ENCODE results near the gene ANKRD33. TPM values are rescaled to one million over a fixed set of nuclear protein-coding genes. Genes with fewer than 3 reads are reported as not detected.

ANKRD33 gene
- total RNA-seq, 1 donor from 2014 or later, result not detected

GRCh38 chr12:51890133-51890464 lies 2.2 kb downstream of the ANKRD33 start:
- TF ChIP-seq CTCF (conservative IDR thresholded peaks at IDR 0.05), result no peak
- Mint-ChIP-seq H3K9me3 (no peaks in the 10 kb centered on the region), H3K27ac (ENCODE audit: unreplicated experiment) (no peak overlapping the region), H3K27me3 (ENCODE audit: low read depth) (peaks cover 4% of the 10 kb centered on the region), H3K4me3 (no peak overlapping the region), H3K4me1 (peaks cover 14% of the 10 kb centered on the region), H3K36me3 (ENCODE audit: low read depth) (no peaks in the 10 kb centered on the region)
- DNase-seq (ENCODE audit: low read depth, low spot score), result no peak

GRCh38 chr12:51890511-51891171 lies 2.7 kb downstream of the ANKRD33 start:
- Mint-ChIP-seq H3K4me3 (no peak overlapping the region), H3K4me1 (peaks cover 14% of the 10 kb centered on the region), H3K36me3 (ENCODE audit: low read depth) (no peaks in the 10 kb centered on the region), H3K27ac (ENCODE audit: unreplicated experiment) (no peak overlapping the region), H3K27me3 (ENCODE audit: low read depth) (peaks cover 4% of the 10 kb centered on the region), H3K9me3 (no peaks in the 10 kb centered on the region)
- DNase-seq (ENCODE audit: low read depth, low spot score), result no peak
- no peak for TF ChIP-seq CTCF (conservative IDR thresholded peaks at IDR 0.05)

GRCh38 chr12:51891843-51892242 lies 3.9 kb downstream of the ANKRD33 start:
- Mint-ChIP-seq H3K36me3 (ENCODE audit: low read depth) (no peaks in the 10 kb centered on the region), H3K27me3 (ENCODE audit: low read depth) (peaks cover 4% of the 10 kb centered on the region), H3K4me1 (peaks cover 8% of the 10 kb centered on the region), H3K27ac (ENCODE audit: unreplicated experiment) (no peak overlapping the region), H3K9me3 (no peaks in the 10 kb centered on the region), H3K4me3 (no peak overlapping the region)
- peak; percentile 59 for TF ChIP-seq CTCF (conservative IDR thresholded peaks at IDR 0.05)
- no peak for DNase-seq (ENCODE audit: low read depth, low spot score)

- no peak for TF ChIP-seq CTCF (conservative IDR thresholded peaks at IDR 0.05)
- H3K9me3 Mint-ChIP-seq, result no peaks in the 10 kb centered on the region
- H3K27me3 Mint-ChIP-seq (ENCODE audit: low read depth), result no peaks in the 10 kb centered on the region
- DNase-seq (ENCODE audit: low read depth, low spot score), result no peak
- no peaks in the 10 kb centered on the region for H3K4me1 Mint-ChIP-seq
- no peak overlapping the region for H3K4me3 Mint-ChIP-seq
- no peak overlapping the region for H3K27ac Mint-ChIP-seq (ENCODE audit: unreplicated experiment)
- H3K36me3 Mint-ChIP-seq (ENCODE audit: low read depth), result no peaks in the 10 kb centered on the region
Measured at GRCh38 chr12:51893786-51894185, 5.9 kb downstream of the ANKRD33 start.

- DNase-seq (ENCODE audit: low read depth, low spot score), result no peak
- Mint-ChIP-seq H3K9me3 (no peaks in the 10 kb centered on the region), H3K36me3 (ENCODE audit: low read depth) (no peaks in the 10 kb centered on the region), H3K27ac (ENCODE audit: unreplicated experiment) (no peak overlapping the region), H3K27me3 (ENCODE audit: low read depth) (no peaks in the 10 kb centered on the region), H3K4me1 (no peaks in the 10 kb centered on the region), H3K4me3 (no peak overlapping the region)
- no peak for TF ChIP-seq CTCF (conservative IDR thresholded peaks at IDR 0.05)
Measured at GRCh38 chr12:51895378-51896135, 7.7 kb downstream of the ANKRD33 start.

Measured in neural crest cell (in vitro differentiated cells).